Prostate gland (tissue), 2 donors: ENCODE data around the gene TCF12. TPM values are rescaled to one million over a fixed set of nuclear protein-coding genes. Genes with fewer than 3 reads are reported as not detected.

Experiments
- DNase-seq: peaks from one replicate; pipeline ENCODE4 v3.0.0-alpha.2; 2019; ENCODE audit warnings: low spot score
- H3K27ac ChIP-seq, 2 donors: fragments of 200-600 bp; sonication (generic); 2 replicates each; pipeline ENCODE4 v1.5.1; 2017 to 2019
- H3K27me3 ChIP-seq: fragments of 200-600 bp; sonication (generic); replicated peaks from 2 replicates; pipeline ENCODE4 v1.5.1; 2019; ENCODE audit not compliant: insufficient read depth
- H3K36me3 ChIP-seq, 2 donors: fragments of 200-600 bp; sonication (generic); 1 replicate in 1 of 2; 2 replicates in 1 of 2; pipeline versions ENCODE4 v1.5.1 to v1.8.1; 2017 to 2019
- H3K4me1 ChIP-seq: fragments of 200-600 bp; sonication (generic); replicated peaks from 2 replicates; pipeline ENCODE4 v1.5.1; 2019
- H3K4me3 ChIP-seq, 2 donors: fragments of 200-600 bp; sonication (generic); 2 replicates each; pipeline ENCODE4 v1.5.1; 2017 to 2019
- H3K9me3 ChIP-seq: fragments of 200-600 bp; sonication (generic); 2 replicates; pipeline ENCODE4 v1.5.1; 2017
- POLR2A ChIP-seq: fragments of 450-650 bp; IDR thresholded peaks from one replicate; pipeline ENCODE4 v1.6.1; 2016; ENCODE audit warnings: antibody characterized with exemption, mild to moderate bottlenecking
- POLR2AphosphoS5 ChIP-seq: sonication (generic); formaldehyde crosslinking; IDR thresholded peaks from one replicate; pipeline ENCODE4 v1.6.1; 2017; ENCODE audit warnings: antibody characterized with exemption
- WGBS: methylation state at CpG from one replicate; pipeline ENCODE4 v1.1.5; 2018; 5-methylcytosine and 5-hydroxymethylcytosine counted together
- intact Hi-C: fragments of 100-400 bp; cut with DNase I; formaldehyde crosslinking; loops from one replicate; pipeline ENCODE4 v1.14.2; 2022
- total RNA-seq, 2 donors: library from RNA; depleted of rRNA; stranded (reverse); fragments of >200 nt; gene quantifications; one replicate each; pipeline ENCODE4 v1.1.0, GENCODE V29; 2016
- TF ChIP-seq, protein P1 (sequence below), 4 experiments: fragments of 200-600 bp in 2 of 4; fragments of 450-650 bp in 2 of 4; sonication (generic) in 2 of 4; IDR thresholded peaks; 1 replicate in 3 of 4; 2 replicates in 1 of 4; pipeline ENCODE4 v1.5.1; 2016 to 2019; ENCODE audit warnings: antibody characterized with exemption in 4 of 4, mild to moderate bottlenecking in 2 of 4, moderate library complexity in 2 of 4

Gene TCF12
- total RNA-seq, 2 donors from 2014 or later: 95.4 to 123 TPM

DNA sequence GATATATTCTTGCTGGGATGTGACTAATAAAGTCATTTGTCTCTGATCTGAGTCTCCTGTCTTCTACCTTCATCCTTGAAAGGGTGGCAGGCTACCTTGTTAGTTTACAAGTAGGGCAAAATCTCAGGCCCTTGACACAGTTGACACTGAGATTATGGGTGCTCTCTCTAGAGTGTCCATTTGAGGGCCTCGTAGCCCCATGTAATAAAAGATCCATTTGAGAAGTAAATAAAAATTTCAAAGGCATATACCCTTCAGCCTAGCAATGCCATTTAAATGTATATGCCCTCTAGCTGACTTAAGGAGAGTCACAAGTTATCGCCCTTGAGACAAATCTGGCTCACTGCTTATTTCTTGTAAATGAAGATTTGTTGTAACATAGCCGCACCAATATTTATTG, 98.6 kb downstream of the TCF12 start:
- no peak overlapping the region for H3K4me3 ChIP-seq
- no peaks in the 10 kb centered on the region for H3K36me3 ChIP-seq
- H3K9me3 ChIP-seq: no peaks in the 10 kb centered on the region
- TF ChIP-seq, protein P1, sequence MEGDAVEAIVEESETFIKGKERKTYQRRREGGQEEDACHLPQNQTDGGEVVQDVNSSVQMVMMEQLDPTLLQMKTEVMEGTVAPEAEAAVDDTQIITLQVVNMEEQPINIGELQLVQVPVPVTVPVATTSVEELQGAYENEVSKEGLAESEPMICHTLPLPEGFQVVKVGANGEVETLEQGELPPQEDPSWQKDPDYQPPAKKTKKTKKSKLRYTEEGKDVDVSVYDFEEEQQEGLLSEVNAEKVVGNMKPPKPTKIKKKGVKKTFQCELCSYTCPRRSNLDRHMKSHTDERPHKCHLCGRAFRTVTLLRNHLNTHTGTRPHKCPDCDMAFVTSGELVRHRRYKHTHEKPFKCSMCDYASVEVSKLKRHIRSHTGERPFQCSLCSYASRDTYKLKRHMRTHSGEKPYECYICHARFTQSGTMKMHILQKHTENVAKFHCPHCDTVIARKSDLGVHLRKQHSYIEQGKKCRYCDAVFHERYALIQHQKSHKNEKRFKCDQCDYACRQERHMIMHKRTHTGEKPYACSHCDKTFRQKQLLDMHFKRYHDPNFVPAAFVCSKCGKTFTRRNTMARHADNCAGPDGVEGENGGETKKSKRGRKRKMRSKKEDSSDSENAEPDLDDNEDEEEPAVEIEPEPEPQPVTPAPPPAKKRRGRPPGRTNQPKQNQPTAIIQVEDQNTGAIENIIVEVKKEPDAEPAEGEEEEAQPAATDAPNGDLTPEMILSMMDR (IDR thresholded peaks at IDR 0.05): no peak
- TF ChIP-seq POLR2AphosphoS5: no peak
- WGBS: 91% methylated on average over 3 of the region's 3 CpGs
- intact Hi-C loops: no loop called here
- DNase-seq: no peak
- no peak overlapping the region for H3K27ac ChIP-seq
- H3K4me1 ChIP-seq: no peaks in the 10 kb centered on the region
- no peaks in the 10 kb centered on the region for H3K27me3 ChIP-seq

DNA sequence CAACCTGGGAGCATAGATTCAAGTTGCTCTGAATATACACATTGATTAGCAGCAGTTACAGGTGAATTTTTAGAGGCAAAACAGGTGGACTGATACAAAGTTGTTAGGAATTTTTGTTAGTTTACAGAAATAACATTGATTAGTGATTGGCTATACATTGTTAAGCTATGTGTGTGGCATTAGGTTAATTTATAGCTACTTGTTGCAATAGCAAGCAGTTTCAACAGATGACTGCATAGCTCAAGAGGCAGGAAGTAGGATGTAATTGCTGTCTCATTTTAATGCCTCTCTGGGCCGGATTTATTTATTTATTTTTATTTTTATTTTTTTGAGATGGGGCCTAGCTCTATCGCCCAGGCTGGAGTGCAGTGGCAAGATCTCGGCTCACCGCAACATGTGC, 99.7 kb downstream of the TCF12 start:
- H3K4me3 ChIP-seq: no peak overlapping the region
- H3K4me1 ChIP-seq: no peaks in the 10 kb centered on the region
- H3K36me3 ChIP-seq: no peaks in the 10 kb centered on the region
- WGBS: 73% methylated on average over 4 of the region's 4 CpGs
- no peak for DNase-seq
- H3K27me3 ChIP-seq: no peaks in the 10 kb centered on the region
- intact Hi-C loops: no loop called here
- H3K9me3 ChIP-seq: no peaks in the 10 kb centered on the region
- H3K27ac ChIP-seq: no peak overlapping the region
- TF ChIP-seq POLR2AphosphoS5 (no peak), POLR2A (no peak)
- TF ChIP-seq, protein P1 (IDR thresholded peaks at IDR 0.05): no peak

- no peak for DNase-seq
- H3K27ac ChIP-seq: no peak overlapping the region
- no peak overlapping the region for H3K4me3 ChIP-seq
- 78% methylated on average over 5 of the region's 5 CpGs for WGBS
- H3K4me1 ChIP-seq: no peaks in the 10 kb centered on the region
- H3K27me3 ChIP-seq: no peaks in the 10 kb centered on the region
- intact Hi-C loops: no loop called here
- no peaks in the 10 kb centered on the region for H3K9me3 ChIP-seq
- TF ChIP-seq, protein P1 (IDR thresholded peaks at IDR 0.05): no peak
- no peak for TF ChIP-seq POLR2A
- TF ChIP-seq POLR2AphosphoS5: no peak
- H3K36me3 ChIP-seq: no peaks in the 10 kb centered on the region
Observed at GRCh38 chr15:57019496-57020160, 101.2 kb downstream of the TCF12 start.

DNA sequence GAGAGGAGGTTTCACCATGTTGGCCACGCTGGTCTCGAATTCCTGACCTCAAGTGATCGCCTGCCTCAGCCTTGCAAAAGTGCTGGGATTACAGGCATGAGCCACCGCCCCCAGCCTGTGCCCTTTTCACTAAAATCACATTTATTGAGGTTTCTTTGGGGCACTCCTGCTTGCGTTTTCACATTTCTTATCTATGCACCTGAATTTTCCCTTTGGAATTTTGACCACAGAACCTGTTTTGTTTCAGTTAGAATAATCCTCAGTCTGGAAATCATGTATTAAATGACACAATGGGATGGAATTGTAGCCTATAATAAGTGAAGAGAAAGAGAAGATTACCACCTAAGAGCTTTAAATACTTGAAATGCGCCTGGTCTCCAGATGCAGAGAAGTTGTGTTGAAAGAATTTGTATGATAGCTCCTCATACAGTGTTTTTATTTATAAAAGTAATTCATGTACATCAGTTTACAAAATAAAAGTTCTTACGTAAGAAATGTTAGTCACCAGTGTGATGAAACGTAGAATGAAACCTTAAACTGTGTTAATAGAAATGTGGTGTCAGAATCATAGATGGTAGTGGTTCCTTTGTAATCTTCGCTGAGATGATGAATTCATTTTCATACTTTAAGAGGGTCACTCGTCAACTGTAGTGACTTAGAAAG, 107.0 kb downstream of the TCF12 start:
- no peaks in the 10 kb centered on the region for H3K27me3 ChIP-seq
- no peak overlapping the region for H3K4me3 ChIP-seq
- no peak for DNase-seq
- H3K27ac ChIP-seq: no peak overlapping the region
- H3K36me3 ChIP-seq: no peaks in the 10 kb centered on the region
- TF ChIP-seq POLR2A: no peak
- TF ChIP-seq, protein P1 (IDR thresholded peaks at IDR 0.05): no peak
- TF ChIP-seq POLR2AphosphoS5: no peak
- H3K9me3 ChIP-seq: no peaks in the 10 kb centered on the region
- WGBS: 84% methylated on average over 10 of the region's 10 CpGs
- intact Hi-C loops: no loop called here
- no peaks in the 10 kb centered on the region for H3K4me1 ChIP-seq

DNA sequence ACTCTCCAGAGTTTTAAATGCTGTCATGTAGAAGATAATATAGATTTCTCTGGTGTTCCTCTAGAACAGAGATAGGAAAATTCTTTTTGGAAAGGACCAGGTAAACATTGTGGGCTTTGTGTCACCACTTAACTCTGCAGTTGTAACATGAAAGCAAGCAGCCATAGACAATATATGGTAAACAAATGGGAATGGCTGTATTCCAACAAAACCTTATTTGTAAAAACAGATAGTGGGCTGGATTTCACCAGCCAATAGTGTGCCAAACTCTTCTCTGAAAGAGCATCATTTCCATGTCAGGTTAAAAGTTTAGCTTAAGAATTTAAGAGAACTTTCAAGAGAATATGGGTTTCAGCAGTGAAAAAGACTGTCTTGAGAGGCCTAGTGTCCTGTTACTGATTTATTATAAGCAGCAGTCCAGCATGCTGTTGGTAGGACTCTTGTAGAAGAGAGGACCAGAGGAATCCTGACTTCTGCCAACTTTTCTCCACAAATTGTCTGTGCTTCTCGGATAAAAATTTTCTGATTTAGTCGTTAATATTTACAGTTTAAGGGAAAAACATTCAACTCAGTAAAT, 107.7 kb downstream of the TCF12 start:
- Histone ChIP-seq H3K4me3 (no peak overlapping the region), H3K9me3 (no peaks in the 10 kb centered on the region), H3K27me3 (no peaks in the 10 kb centered on the region), H3K36me3 (no peaks in the 10 kb centered on the region), H3K27ac (no peak overlapping the region), H3K4me1 (no peaks in the 10 kb centered on the region)
- intact Hi-C loops: no loop called here
- TF ChIP-seq POLR2A: no peak
- TF ChIP-seq, protein P1 (IDR thresholded peaks at IDR 0.05): no peak
- no peak for DNase-seq
- WGBS: 78% methylated on average over 2 of the region's 2 CpGs
